Medulla oblongata (tissue), 1 donor: Measurements from ENCODE around the gene TMEM98.
"Not testable (repeated sequence)": the region's sequence is repeated elsewhere in the genome, so short reads cannot be mapped to it uniquely, and the experiment has no call there.

Experiments
- DNase-seq: peaks from one replicate; pipeline ENCODE4 v3.0.0-alpha.2; 2015; ENCODE audit errors: extremely low spot score

Gene TMEM98

GRCh38 chr17:32914181-32914580 is 13.8 kb upstream of the TMEM98 start:
- no peak for DNase-seq

GRCh38 chr17:32915245-32915644 is 12.7 kb upstream of the TMEM98 start:
- DNase-seq = no peak

GRCh38 chr17:32916134-32916533 is 11.8 kb upstream of the TMEM98 start:
- DNase-seq = no peak

- no peak for DNase-seq
Measured at GRCh38 chr17:32917081-32917480, 10.9 kb upstream of the TMEM98 start.

- no peak for DNase-seq
Measured at GRCh38 chr17:32917842-32918241, 10.1 kb upstream of the TMEM98 start.

GRCh38 chr17:32919876-32920275 is 8.1 kb upstream of the TMEM98 start:
- not testable (repeated sequence) for DNase-seq

- DNase-seq = no peak
Measured at GRCh38 chr17:32920293-32920692, 7.7 kb upstream of the TMEM98 start.

GRCh38 chr17:32921017-32921416 is 6.9 kb upstream of the TMEM98 start:
- DNase-seq = no peak

GRCh38 chr17:32923905-32924304 is 4.0 kb upstream of the TMEM98 start:
- not testable (repeated sequence) for DNase-seq

GRCh38 chr17:32926183-32926582 is 1.8 kb upstream of the TMEM98 start:
- DNase-seq = no peak

- DNase-seq = not testable (repeated sequence)
Measured at GRCh38 chr17:32926789-32927188, 1.2 kb upstream of the TMEM98 start.

GRCh38 chr17:32927201-32927723 is 691 bp upstream of the TMEM98 start:
- DNase-seq = peak; percentile 60

GRCh38 chr17:32928586-32929535 is 908 bp downstream of the TMEM98 start:
- no peak for DNase-seq

GRCh38 chr17:32929588-32929987 is 1.6 kb downstream of the TMEM98 start:
- DNase-seq = no peak

- no peak for DNase-seq
Measured at GRCh38 chr17:32930512-32930911, 2.6 kb downstream of the TMEM98 start.

- DNase-seq = no peak
Measured at GRCh38 chr17:32931686-32932085, 3.7 kb downstream of the TMEM98 start.

GRCh38 chr17:32933881-32934280 is 5.9 kb downstream of the TMEM98 start:
- DNase-seq = no peak

GRCh38 chr17:32935726-32936125 is 7.8 kb downstream of the TMEM98 start:
- no peak for DNase-seq

- DNase-seq = no peak
Measured at GRCh38 chr17:32936186-32936893, 8.4 kb downstream of the TMEM98 start.

- DNase-seq = peak; percentile 73
Measured at GRCh38 chr17:32936894-32937500, 9.0 kb downstream of the TMEM98 start.

- DNase-seq = no peak
Measured at GRCh38 chr17:32940706-32941390, 12.9 kb downstream of the TMEM98 start.
